Fibroblast of the aortic adventitia (primary cell): ENCODE measurements around the gene ADD2. TPM values are rescaled to one million over a fixed set of nuclear protein-coding genes. Genes with fewer than 3 reads are reported as not detected.

Experiments
- DNase-seq: peaks from one replicate; pipeline ENCODE4 v3.0.0-alpha.2; 2010; ENCODE audit warnings: low read depth
- H3K4me3 ChIP-seq: 2 replicates; pipeline ENCODE4 v1.5.1; 2011; ENCODE audit warnings: low read depth, mild to moderate bottlenecking, control low read depth, low read length, moderate library complexity
- total RNA-seq: library from RNA; depleted of rRNA; stranded (reverse); fragments of >200 nt; gene quantifications from 2 replicates; pipeline ENCODE4 v1.2.3, GENCODE V29; 2012; ENCODE audit warnings: low replicate concordance
- TF ChIP-seq, protein P1 (sequence below): IDR thresholded peaks from 2 replicates; pipeline ENCODE4 v1.5.1; 2011; ENCODE audit warnings: mild to moderate bottlenecking, low read length, control low read depth, inconsistent platforms; ENCODE audit not compliant: insufficient read depth

ADD2 gene
- total RNA-seq, 1 donor: 0.36 TPM

- DNase-seq: no peak
- TF ChIP-seq, protein P1, sequence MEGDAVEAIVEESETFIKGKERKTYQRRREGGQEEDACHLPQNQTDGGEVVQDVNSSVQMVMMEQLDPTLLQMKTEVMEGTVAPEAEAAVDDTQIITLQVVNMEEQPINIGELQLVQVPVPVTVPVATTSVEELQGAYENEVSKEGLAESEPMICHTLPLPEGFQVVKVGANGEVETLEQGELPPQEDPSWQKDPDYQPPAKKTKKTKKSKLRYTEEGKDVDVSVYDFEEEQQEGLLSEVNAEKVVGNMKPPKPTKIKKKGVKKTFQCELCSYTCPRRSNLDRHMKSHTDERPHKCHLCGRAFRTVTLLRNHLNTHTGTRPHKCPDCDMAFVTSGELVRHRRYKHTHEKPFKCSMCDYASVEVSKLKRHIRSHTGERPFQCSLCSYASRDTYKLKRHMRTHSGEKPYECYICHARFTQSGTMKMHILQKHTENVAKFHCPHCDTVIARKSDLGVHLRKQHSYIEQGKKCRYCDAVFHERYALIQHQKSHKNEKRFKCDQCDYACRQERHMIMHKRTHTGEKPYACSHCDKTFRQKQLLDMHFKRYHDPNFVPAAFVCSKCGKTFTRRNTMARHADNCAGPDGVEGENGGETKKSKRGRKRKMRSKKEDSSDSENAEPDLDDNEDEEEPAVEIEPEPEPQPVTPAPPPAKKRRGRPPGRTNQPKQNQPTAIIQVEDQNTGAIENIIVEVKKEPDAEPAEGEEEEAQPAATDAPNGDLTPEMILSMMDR: no peak
- no peak overlapping the region for H3K4me3 ChIP-seq
Observed at GRCh38 chr2:70759446-70759845, 8.6 kb downstream of the ADD2 start.

- no peak for DNase-seq
- no peak overlapping the region for H3K4me3 ChIP-seq
- TF ChIP-seq, protein P1: no peak
Observed at GRCh38 chr2:70757966-70758365, 10.0 kb downstream of the ADD2 start.

DNA sequence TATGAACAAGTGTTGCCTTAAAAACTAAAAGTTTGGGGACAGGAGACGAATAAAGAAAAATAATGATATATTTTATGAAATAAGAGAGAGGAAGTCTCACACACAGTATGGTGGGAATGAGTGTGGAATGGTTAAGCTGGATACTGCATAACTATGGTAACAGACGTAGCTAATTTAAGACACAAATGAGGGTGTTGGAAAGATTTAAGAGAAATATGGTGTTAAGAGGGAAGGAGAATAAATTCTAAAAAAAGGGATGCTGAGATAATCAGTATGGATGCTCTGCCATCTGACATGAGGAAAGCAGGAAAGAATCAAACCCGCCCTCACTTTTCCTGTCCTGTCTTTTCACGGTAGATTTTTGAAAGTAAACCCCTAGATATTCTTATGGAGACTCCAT, 10.6 kb downstream of the ADD2 start:
- DNase-seq: no peak
- TF ChIP-seq, protein P1: no peak

DNA sequence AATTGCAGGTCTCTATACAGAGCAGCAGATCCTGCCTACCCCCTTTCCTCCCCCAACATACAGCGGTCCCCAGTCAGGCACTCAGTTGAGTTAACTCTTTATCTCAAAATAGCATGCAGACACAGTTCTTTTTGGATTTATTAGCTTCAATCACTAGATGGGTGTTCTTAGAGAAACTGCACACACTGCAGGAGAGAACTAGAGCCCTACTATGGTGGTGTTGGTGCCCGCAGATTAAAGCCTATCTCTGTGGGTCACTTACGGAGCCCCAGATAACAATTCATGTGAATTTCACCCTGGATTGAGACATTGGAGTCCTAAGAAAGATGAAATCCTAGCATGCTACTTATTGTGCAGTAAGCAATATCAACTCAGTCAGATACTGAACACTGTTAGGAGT, 11.9 kb downstream of the ADD2 start:
- TF ChIP-seq, protein P1: no peak
- DNase-seq: no peak

More for the DNA sequence above, 10.6 kb downstream of the ADD2 start:
- H3K4me3 ChIP-seq: no peak overlapping the region

DNA sequence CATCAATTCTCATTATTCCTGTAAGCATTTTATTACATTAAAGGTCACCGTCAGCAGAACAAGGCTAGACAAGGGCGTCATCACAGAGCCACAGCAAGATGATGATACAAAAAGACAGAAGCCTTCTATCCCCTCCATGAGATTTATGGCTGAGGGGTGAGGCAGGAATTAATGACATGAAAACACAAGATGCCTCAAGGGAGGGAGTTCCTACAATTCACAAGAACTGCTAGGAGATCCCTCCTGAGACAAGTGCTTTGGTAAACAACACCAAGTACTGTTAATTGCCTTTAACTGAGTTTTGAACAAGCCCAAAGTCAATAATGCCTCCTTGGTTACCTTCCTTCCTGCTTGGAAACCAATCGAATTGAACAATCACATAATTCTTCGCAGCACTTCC, 14.1 kb downstream of the ADD2 start:
- no peak overlapping the region for H3K4me3 ChIP-seq
- DNase-seq: no peak
- TF ChIP-seq, protein P1: no peak

More for the DNA sequence above, 11.9 kb downstream of the ADD2 start:
- no peak overlapping the region for H3K4me3 ChIP-seq

DNA sequence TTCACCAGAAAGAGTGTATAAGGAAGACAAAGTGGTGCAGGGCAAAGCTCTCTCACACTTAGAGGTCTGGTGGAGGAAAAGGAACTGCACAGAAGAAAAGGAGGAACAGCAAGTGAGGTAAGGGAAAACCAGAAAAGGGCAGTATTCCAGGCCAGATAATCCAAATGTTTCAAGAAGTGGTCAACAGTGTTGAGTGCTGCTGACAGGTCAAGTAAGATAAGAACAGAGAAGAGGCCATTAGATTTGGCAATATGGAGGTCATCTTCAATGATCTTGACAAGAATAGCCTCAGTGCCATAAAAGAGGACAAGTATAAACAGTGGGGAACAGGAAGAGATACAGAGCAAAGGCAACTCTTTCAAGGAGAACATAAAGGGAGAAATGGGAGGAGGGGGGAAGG, 15.0 kb downstream of the ADD2 start:
- no peak for DNase-seq
- TF ChIP-seq, protein P1: no peak
- no peak overlapping the region for H3K4me3 ChIP-seq

DNA sequence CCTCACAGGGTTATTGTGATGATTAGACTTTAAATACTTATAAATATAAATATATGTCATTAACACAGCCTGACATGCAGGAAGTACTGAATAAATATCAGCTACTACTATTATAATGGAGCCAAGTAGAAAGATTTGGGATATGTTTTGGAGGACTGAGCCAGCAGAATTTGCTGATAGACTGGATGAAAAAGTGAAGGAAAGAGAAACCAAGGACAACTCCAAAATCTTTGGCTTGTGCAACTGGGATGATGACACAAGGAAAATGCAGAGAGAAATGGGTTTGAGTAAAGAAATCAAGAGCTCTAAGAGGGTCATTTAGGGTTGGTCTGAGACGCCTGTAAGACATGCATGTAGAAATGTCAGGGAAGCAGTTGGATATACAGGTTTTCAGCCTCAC, 15.6 kb downstream of the ADD2 start:
- H3K4me3 ChIP-seq: no peak overlapping the region
- TF ChIP-seq, protein P1: no peak
- DNase-seq: no peak
